HG03342 (cell line): ENCODE data around the gene SNX4.
"Not testable (repeated sequence)": the region's sequence is repeated elsewhere in the genome, so short reads cannot be mapped to it uniquely, and the experiment has no call there.

Experiments
- ATAC-seq: cut with Tn5 transposase; IDR thresholded peaks from one replicate; pipeline ENCODE4 v1.9.1; 2021; ENCODE audit warnings: mild to moderate bottlenecking, moderate library complexity; ENCODE audit not compliant: unreplicated experiment

SNX4 gene

DNA sequence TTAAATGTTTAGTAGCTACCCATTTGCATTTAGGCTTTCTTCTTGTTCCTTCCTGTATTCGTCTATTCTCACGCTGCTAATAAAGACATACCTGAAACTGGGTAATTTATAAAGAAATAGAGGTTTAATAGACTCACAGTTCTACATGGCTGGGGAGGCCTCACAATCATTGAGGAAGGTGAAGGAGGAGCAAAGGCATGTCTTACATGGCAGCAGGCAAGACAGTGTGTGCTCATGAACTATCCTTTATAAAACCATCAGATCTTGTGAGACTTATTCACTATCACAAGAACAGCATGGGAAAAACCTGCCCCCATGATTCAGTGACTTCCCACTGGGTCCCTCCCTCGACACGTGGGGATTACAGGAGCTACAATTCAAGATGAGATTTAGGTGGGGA is 114.5 kb downstream of the SNX4 start:
- not testable (repeated sequence) for ATAC-seq

DNA sequence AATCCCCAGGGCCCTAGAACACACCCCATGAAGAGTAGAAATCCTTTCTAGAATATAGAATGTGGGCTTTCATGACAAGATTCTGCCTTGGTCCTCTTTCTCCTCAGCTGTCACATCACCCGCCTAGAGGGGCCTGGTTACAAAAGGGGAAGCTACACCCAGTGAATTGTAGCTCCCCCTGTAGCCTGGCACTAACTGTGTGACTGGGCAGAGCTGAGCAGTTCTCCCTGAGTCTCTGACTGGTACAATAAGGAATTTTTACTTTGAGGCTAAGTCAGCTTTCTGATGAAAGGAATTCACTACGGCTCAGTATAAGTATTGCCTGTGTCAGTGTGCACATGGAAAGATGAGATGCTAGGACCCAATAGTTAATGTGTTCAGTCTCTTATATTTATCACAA is 116.2 kb downstream of the SNX4 start:
- ATAC-seq: no peak

DNA sequence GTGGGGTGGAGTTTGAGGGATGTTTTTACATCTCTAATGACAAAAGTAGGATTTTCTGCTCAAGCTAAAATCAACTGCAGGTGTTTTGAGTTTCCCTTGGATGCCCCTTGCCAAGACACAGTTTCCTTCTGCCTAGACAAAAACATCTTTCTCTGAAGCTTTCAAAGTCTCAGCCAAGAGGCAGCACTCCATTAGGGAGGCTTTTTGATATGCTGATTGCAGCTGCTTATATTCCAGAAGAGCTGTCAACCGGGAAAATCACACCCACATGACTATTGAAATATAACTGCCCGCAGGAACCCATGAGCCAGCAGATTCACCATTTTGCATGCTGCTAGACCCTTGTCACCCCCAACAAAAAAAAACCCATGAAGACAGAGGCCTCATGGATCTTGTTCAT is 117.4 kb downstream of the SNX4 start:
- no peak for ATAC-seq

DNA sequence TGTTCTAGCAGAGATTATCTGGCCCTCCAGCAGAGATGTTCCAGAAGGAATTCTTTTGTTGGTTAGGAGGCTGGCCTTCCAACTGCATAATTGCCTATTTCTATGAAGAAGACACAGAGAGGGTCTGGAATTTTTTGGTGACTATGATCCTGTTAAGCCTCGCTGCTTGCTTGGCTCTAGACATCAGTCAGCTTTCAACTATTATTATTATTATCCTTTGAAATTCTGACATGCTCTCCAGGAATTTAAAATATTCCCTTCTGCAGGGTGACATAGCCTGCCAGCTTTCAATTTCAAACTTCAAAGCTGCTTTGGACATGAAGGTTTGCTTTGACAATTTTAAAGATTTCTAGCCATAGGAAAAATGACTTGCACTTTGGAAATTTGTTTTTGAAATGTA is 118.6 kb downstream of the SNX4 start:
- ATAC-seq: no peak

DNA sequence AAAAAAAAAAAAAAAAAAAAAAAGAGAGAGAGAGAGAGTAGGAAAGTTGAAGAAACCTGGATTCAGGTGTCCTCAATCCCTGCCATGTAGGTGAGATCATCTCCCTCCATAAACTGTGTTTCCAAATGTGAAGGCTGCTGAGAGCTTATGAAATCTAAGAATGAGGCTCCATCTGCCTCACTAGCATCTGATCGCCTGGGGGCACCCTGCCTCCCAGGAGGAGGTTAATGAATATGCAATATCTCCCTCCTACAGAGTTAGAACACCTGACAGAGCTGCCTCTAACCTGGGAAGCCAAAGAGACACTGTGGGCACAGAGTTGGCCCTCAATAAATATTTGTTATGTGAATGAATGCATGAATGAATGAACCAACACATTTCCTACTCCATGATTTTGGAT is 121.0 kb downstream of the SNX4 start:
- no peak for ATAC-seq
